Activated CD8-positive, alpha-beta T cell treated with anti-CD3 and anti-CD28 coated beads for 36 hours (primary cell): ENCODE measurements around the gene CCL14. TPM values are rescaled to one million over a fixed set of nuclear protein-coding genes. Genes with fewer than 3 reads are reported as not detected.

ENCODE experiments used
- ATAC-seq: fragments of 200-7000 bp; cut with Tn5 transposase; one replicate; pipeline ENCODE4 v1.10.0; 2021; ENCODE audit warnings: mild to moderate bottlenecking, moderate library complexity
- CTCF ChIA-PET: fragments of 350-600 bp; sonication (Branson Sonifier 250); formaldehyde crosslinking; loops from one replicate; lab custom pipeline; 2021; ENCODE audit warnings: antibody characterized with exemption; lab: Charles Lee
- POLR2A ChIA-PET: fragments of 350-600 bp; sonication (Branson Sonifier 250); formaldehyde crosslinking; loops from one replicate; lab custom pipeline; 2021; ENCODE audit warnings: antibody characterized with exemption; lab: Charles Lee
- DNase-seq: peaks from one replicate; pipeline ENCODE4 v3.0.0-alpha.2; 2020
- H3K27ac Mint-ChIP-seq: one replicate; pipeline ENCODE4 v1.8.0; 2021; ENCODE audit warnings: mild to moderate bottlenecking, mixed read lengths
- H3K27me3 Mint-ChIP-seq: one replicate; pipeline ENCODE4 v1.8.0; 2021; ENCODE audit warnings: mixed read lengths
- H3K36me3 Mint-ChIP-seq: one replicate; pipeline ENCODE4 v1.8.0; 2021; ENCODE audit warnings: low read depth, mixed read lengths
- H3K4me1 Mint-ChIP-seq: one replicate; pipeline ENCODE4 v1.8.0; 2021; ENCODE audit warnings: low read depth, mixed read lengths
- H3K4me3 Mint-ChIP-seq: one replicate; pipeline ENCODE4 v1.8.0; 2021; ENCODE audit warnings: mild to moderate bottlenecking, moderate library complexity, mixed read lengths
- H3K9me3 Mint-ChIP-seq: one replicate; pipeline ENCODE4 v1.8.0; 2021; ENCODE audit warnings: mixed read lengths
- intact Hi-C: fragments of 100-400 bp; cut with micrococcal nuclease; formaldehyde crosslinking; loops from one replicate; pipeline ENCODE4 v1.10.0; 2022
- total RNA-seq, 2 experiments: library from RNA; stranded (reverse); gene quantifications; one replicate each; pipeline ENCODE4 v1.2.3, GENCODE V29; 2021
- TF ChIP-seq, protein P1 (sequence below): fragments of 200-600 bp; IDR thresholded peaks from one replicate; pipeline ENCODE4 v1.8.0; 2022; ENCODE audit warnings: antibody characterized with exemption, mild to moderate bottlenecking

CCL14 gene
- not detected for total RNA-seq

DNA sequence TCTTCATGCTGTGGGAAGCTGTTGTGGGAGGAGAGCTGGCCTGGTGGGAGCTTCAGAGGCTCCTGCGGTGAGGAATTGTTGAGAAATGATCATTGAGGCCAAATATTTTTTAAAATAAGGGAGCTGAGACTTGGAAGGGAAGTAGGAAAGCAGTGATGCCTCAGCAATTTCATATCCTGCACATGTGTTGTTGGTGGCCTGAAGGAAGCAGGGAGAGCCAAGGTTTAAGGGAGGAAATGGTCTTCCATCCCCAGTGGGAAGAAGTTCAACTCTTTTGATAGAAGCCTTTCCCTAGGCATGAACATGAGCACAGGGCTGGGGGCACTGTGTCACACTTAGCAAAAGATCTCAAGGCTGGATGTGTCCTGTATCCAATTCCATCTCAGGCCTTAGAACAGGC is at the start of gene CCL14:
Gene CCL14, minus strand, starts transcription at position 87 of the 400 bp plus-strand sequence. Its CDS starts 80 bp downstream, at position 7.
- DNase-seq (no peak), ATAC-seq (no peak)
- POLR2A ChIA-PET: interaction anchor here (1.0 to 1.3 kb wide), 2 partner anchors 9 to 10 kb away, joined by 3 to 4 read pairs; no protein-coding TSS in a partner anchor
- no peaks in the 10 kb centered on the region for H3K4me1 Mint-ChIP-seq
- intact Hi-C loops: no loop called here
- H3K9me3 Mint-ChIP-seq: peaks cover 10% of the 10 kb centered on the region
- no peak within 1 kb of the TSS for H3K4me3 Mint-ChIP-seq
- H3K27me3 Mint-ChIP-seq: no peaks in the 10 kb centered on the region
- no peaks in the 10 kb centered on the region for H3K36me3 Mint-ChIP-seq
- CTCF ChIA-PET: interaction anchor here (0.6 to 1.8 kb wide), 4 partner anchors 10 to 86 kb away, joined by 3 to 5 read pairs (median 4); no protein-coding TSS in a partner anchor
- H3K27ac Mint-ChIP-seq: no peak within 1 kb of the TSS
- TF ChIP-seq, protein P1, sequence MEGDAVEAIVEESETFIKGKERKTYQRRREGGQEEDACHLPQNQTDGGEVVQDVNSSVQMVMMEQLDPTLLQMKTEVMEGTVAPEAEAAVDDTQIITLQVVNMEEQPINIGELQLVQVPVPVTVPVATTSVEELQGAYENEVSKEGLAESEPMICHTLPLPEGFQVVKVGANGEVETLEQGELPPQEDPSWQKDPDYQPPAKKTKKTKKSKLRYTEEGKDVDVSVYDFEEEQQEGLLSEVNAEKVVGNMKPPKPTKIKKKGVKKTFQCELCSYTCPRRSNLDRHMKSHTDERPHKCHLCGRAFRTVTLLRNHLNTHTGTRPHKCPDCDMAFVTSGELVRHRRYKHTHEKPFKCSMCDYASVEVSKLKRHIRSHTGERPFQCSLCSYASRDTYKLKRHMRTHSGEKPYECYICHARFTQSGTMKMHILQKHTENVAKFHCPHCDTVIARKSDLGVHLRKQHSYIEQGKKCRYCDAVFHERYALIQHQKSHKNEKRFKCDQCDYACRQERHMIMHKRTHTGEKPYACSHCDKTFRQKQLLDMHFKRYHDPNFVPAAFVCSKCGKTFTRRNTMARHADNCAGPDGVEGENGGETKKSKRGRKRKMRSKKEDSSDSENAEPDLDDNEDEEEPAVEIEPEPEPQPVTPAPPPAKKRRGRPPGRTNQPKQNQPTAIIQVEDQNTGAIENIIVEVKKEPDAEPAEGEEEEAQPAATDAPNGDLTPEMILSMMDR: no peak

DNA sequence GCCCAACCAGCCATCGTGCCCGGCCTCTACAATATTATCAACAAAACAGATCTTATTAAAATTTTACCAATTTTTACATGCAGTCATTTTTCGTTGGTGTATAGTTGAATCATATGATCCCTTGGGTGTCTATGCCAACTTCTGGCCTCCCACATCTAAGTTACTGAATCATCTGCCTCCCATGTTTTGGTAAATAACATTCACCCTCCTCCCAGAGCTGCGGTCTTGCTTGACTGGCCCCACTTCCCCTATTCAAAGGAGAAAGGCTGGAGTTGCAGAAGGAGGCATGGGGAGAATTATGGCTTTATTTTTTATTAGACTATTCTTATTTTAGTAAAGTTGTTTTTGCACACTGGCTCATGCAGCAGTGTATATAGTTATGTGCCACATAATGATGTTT is 49.7 kb upstream of the CCL14 start:
- ChIA-PET POLR2A (no interaction called here), CTCF (interaction anchor here (1.2 kb wide), 1 partner anchor 36 kb away, joined by 4 read pairs; no protein-coding TSS in a partner anchor)
- no peak for ATAC-seq
- H3K9me3 Mint-ChIP-seq: no peaks in the 10 kb centered on the region
- peaks cover 6% of the 10 kb centered on the region for H3K4me1 Mint-ChIP-seq
- no peak overlapping the region for H3K4me3 Mint-ChIP-seq
- H3K27ac Mint-ChIP-seq: no peak overlapping the region
- DNase-seq: no peak
- H3K27me3 Mint-ChIP-seq: peaks cover 19% of the 10 kb centered on the region
- TF ChIP-seq, protein P1: no peak
- H3K36me3 Mint-ChIP-seq: no peaks in the 10 kb centered on the region
- intact Hi-C loops: no loop called here

DNA sequence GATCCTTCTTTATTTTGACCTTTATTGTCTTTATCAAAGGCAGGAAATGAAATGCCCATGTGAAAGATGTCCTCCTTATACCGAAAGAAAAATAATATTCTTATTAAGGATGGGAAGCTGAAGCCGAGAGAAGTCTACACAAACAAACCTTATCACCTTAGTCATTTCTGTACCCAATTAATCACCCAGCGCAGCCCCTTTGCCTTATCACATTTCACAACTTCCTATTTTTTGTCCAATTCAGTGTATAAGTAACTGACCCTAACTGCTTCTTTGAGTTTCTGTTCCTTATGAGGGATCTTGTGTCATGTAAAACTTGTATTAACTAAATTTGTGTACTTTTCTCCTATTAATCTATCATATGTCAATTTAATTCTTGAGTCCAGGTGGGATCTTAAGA is 47.6 kb upstream of the CCL14 start:
- TF ChIP-seq, protein P1: no peak
- Mint-ChIP-seq H3K4me3 (no peak overlapping the region), H3K4me1 (no peaks in the 10 kb centered on the region), H3K27me3 (peaks cover 26% of the 10 kb centered on the region), H3K27ac (no peak overlapping the region), H3K9me3 (no peaks in the 10 kb centered on the region), H3K36me3 (no peaks in the 10 kb centered on the region)
- CTCF ChIA-PET: interaction anchor here (0.7 kb wide), 1 partner anchor 38 kb away, joined by 4 read pairs; no protein-coding TSS in a partner anchor
- intact Hi-C loops: no loop called here
- DNase-seq (no peak), ATAC-seq (no peak)
- POLR2A ChIA-PET: no interaction called here

DNA sequence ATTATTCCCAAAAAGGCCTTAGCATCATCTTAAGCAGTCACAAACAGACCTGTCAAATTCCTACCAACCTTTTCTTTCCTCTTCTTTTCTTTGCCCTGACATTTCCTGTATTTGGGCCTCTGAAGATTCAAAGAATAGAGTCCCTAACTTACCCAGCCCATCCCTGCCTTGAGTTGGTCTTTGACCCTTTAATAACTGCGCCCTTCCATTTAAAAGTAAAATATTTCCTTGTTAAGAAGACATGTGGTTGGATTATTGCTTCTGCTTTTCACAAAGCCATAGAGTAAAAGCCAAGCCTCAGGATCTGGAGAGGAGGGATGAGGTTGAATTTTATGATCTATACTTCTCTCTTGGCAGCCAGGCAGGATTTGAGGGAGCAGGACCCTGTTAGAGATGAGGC is 44.4 kb upstream of the CCL14 start:
- intact Hi-C loops: no loop called here
- Mint-ChIP-seq H3K4me3 (no peak overlapping the region), H3K27me3 (peaks cover 25% of the 10 kb centered on the region), H3K9me3 (no peaks in the 10 kb centered on the region), H3K36me3 (no peaks in the 10 kb centered on the region), H3K27ac (no peak overlapping the region), H3K4me1 (no peaks in the 10 kb centered on the region)
- ATAC-seq (no peak), DNase-seq (no peak)
- CTCF ChIA-PET: no interaction called here
- POLR2A ChIA-PET: no interaction called here
- TF ChIP-seq, protein P1: no peak

DNA sequence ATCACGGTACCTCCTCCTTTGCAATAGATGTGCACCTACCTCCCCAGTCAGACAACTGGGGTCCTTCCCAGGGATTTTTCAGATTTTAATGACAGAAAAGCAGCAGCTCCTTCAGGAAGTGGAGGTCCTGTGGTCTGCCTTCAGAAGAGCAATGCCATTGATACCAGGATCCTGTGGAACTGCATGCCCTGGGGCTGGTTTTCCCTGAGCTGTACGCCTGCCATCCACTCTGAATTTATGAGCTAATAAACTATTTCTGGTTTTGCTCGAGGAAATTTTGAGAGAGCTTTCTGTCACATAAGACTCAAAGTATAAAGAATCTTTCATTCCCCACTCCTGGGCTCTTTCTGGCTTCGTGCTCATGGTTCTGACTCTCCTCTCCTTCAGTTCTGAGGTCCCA is 41.2 kb upstream of the CCL14 start:
- Mint-ChIP-seq H3K27me3 (peaks cover 14% of the 10 kb centered on the region), H3K27ac (no peak overlapping the region), H3K4me3 (no peak overlapping the region), H3K4me1 (no peaks in the 10 kb centered on the region), H3K9me3 (peaks cover 1% of the 10 kb centered on the region), H3K36me3 (no peaks in the 10 kb centered on the region)
- ChIA-PET CTCF (interaction anchor here (1.6 kb wide), 1 partner anchor 47 kb away, joined by 4 read pairs; no protein-coding TSS in a partner anchor), POLR2A (no interaction called here)
- intact Hi-C loops: no loop called here
- no peak for ATAC-seq
- no peak for DNase-seq
- TF ChIP-seq, protein P1: no peak
